ENCODE measurements around the gene LIN52.
A peak's percentile ranks its signal among the peaks of the same experiment; 100 is the strongest.

Gene LIN52

DNA sequence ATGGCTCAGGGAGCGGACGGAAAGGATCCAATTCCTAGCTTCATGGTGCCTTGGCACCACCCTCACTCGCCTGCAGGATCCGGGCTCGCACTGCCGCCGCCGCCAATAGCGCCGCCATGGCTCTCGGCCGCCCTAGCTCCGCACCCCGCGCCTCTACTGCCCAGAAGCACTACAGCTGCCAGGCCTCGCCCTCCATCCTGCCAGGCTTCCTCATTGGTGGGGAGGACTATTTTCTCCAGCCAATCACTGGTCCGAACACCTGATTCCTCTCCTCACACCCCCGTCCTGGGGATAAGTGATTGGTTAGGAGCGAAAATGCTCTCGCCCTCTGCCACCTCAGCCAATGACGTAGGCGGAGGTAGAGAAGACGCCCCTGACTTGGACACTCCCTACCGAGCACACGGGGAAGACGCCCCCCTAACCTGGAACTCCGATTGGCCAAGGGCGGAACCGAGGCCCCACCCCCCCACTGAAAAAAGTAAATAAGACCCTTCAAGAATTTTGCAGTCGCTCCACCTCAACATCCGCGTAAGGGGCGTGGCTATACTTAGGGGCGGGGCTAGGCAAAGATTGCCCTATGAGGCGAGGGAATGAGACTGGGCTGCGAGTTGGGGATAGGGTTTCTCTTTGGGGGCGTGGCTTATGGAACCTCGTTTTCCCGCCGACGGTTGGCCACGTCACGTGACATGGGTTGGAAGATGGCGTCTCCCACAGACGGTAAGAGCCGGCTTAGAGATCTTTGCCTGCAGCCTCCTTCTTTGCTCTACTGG, at the start of gene LIN52, which contains the start of gene ALDH6A1:
TSS of gene LIN52 (plus strand) at position 680 of the 770 bp plus-strand sequence. CDS start at position 699, 19 bp downstream.
TSS of gene ALDH6A1 (minus strand) at position 177 of the 770 bp plus-strand sequence. CDS start at position 118, 59 bp downstream.
- peak; percentile 95 to 100 (median 98) for DNase-seq
- intact Hi-C loops (cut with DNase I), result loop anchor here (2.0 to 10.0 kb wide), 2 partner anchors 66 to 410 kb away; partner anchors contain the start of genes BBOF1, ENTPD5, ISCA2 and NPC2

DNA sequence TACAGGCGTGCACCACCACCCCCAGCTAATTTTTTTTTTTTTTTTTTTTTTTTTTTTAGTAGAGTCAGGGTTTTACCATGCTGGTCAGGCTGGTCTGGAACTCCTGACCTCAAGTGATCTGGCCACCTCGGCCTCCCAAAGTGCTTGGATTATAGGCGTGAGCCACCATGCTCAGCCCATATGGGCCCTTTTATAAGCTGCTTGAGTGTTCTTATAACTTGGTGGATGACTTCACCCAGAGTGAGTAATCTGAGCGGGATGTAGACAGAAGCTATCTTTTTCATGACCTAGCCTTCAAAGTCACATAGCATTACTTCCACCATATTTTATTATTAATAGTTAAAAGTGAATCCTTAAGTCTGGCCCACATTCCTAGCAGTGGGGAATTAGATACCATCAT, 49.2 kb upstream of the LIN52 start:
- DNase-seq, result no peak
- intact Hi-C loops (cut with DNase I), result no loop called here

DNA sequence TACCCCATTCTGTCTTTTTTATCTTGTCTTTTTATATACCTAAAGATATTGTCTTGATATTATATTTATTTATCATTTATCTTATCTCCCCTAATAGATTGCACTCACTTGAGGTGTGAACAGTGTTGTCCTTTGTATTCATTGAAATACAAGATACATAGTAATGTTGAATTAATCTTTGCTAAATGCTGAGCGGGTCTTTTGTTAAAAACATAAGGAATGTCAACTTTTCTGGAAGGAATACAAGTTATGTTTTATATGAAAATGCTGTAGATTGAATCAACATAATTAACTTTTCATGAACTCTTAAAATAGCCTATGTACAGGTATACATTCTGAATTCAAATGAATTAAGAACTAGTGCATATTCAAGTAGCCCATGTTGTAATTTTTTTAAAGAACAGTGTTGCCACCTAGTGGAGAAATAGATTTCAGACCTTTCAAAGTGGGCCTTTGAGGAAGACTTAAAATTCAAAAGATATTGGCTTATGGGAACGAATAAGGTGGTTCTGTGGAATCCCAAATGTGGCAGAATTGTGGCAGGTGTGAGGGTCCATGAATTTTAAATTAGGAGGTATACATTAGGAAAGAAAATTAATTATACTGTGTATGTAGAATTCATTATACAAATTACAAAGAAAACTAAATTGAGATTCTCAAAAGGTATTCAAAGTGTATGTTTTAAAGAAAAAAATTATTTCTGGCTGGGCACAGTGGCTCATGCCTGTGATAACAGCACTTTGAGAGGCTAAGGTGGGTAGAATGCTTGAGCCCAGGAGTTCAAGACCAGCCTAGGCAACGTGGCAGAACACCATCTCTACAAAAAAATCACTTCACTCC, 46.5 kb upstream of the LIN52 start:
- intact Hi-C loops (cut with DNase I), result no loop called here

DNA sequence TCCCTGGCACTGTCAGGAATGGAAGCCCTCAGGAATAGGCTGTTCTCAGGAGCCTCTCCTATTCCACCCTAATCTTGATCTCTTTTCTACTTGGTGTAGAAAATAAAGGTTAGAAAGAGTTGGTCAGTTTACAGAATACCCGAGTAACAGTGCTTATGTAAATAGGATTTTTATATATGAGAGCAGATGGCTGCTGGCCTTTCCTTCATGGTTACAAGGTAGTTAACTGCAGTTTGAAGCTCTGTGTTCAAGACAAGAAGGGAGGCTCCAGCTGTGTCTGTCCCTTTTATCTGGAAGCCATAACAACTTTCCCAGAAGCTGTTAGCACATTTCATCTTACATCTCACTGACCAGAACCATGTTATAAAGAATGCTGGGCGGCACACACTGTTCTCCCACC, 42.5 kb upstream of the LIN52 start:
- DNase-seq, result no peak

More for the DNA sequence above, 46.5 kb upstream of the LIN52 start:
- DNase-seq, result no peak

DNA sequence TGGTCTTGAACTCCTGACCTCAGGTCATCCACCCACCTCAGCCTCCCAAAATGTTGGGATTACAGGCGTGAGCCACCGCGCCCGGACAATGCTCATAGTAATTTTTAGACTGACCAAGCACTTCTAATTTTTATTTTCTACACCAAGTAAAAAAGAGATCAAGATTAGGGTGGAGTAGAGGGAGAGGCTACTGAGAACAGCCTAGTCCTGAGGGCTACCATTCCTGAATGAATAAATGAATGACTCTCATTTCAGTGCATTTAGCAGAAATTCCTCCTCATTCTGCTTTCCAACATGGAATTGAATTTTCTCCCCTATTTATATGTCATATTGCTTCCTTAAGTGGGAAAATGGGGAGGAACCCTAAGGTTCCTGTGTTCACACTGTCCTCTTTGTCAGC, 39.2 kb upstream of the LIN52 start:
- intact Hi-C loops (cut with DNase I), result no loop called here
- DNase-seq, result no peak

More for the DNA sequence above, 42.5 kb upstream of the LIN52 start:
- intact Hi-C loops (cut with DNase I), result no loop called here

DNA sequence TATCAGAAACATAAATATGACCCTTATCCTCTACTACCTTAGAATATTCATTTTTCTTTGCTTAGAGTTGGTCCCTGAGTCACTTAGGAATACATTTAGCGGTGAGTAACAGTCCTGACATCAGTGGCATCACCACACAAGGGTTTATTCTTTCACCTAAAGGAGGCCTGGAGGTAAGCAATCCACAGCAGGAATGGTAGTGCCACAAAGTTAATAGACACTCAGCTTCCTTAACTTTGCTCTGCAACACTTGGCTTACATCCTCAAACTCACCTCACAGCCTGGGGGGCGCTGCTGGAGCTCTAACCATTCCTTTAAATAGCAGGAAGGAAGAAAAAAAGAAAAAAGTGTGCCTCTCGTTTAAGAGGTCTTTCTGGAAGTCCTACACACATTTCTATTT, 36.5 kb upstream of the LIN52 start:
- no peak for DNase-seq
- intact Hi-C loops (cut with DNase I), result no loop called here

GRCh38 chr14:74049876-74050495, 34.8 kb upstream of the LIN52 start:
- no peak for DNase-seq
- intact Hi-C loops (cut with DNase I), result no loop called here

- no peak for DNase-seq
- intact Hi-C loops (cut with DNase I), result no loop called here
These were observed 22.0 kb upstream of the LIN52 start for GRCh38 chr14:74062809-74063150.

- intact Hi-C loops (cut with DNase I), result no loop called here
- DNase-seq, result no peak
These were observed 20.3 kb upstream of the LIN52 start for GRCh38 chr14:74064426-74064825.

DNA sequence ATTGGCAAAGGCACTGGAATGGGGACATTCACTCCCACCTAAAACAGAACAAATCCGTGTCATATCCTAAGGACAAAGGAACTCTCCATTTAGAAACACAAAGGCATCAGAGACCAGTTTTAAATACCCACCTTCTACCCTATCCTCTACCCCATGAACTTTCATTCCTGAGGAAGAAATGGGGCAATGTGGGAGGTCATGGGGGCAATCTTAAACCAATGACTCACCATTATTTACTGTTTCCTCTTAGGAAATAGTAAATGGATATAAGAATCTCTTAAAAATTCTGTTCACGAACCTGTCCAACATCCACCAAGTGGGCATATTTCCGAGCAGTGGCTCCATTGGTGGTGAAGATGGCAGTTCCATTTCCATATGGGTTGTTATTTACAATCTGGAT, 19.9 kb upstream of the LIN52 start:
- DNase-seq, result no peak
- intact Hi-C loops (cut with DNase I), result no loop called here

GRCh38 chr14:74065746-74066575, 18.8 kb upstream of the LIN52 start:
- DNase-seq, result no peak
- intact Hi-C loops (cut with DNase I), result no loop called here

DNA sequence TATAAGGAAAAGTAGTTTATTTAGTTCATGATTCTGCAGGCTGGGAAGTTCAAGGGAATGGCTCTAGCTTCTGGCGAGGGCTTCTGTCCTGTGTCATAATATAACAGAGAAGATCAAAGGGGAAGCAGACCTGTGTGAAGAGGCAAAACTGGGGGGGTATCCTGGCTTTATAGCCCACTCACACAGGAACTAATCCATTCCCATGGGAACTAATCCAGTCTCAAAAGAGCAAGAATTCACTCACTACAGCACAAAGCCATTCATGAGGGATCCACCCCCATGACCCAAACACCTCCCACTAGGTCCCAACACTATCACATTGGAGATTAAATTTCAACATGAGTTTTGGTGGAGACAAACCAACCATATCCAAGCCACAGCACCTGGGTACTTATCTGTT, 7.4 kb upstream of the LIN52 start:
- DNase-seq, result no peak
- intact Hi-C loops (cut with DNase I), result no loop called here

DNA sequence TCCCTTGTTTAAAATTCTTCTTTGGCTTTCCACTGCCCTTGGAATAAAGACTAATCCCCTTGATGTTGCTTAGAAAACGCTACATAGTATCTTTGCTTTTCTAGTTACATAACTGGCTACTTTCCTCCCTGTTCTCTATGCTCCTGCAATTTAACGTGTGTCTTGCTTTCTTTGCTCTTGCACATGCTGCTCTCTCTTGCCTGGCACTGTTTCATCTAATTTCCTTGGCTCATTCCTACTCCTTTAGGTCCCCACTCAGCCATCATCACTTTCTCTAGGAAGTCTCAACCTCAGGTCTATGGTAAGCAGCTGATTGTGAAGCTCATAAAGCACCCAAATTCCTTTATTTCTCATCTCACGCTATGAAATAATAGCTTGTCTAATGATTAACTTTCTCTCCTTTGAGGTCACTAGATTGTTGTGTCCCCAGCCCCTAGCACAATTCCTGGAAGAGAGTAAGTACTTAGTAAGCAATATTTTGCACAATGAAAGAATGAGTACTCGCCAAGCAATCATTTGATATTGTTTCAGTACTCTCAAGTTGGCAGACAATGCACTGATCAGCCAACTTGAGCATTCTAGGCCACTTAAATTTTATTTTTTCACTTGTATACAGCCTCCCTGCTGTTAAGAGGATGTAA, 3.8 kb upstream of the LIN52 start:
- intact Hi-C loops (cut with DNase I), result loop anchor here (10.0 kb wide), 1 partner anchor 414 kb away; the partner anchor contains the start of genes ISCA2 and NPC2
- no peak for DNase-seq

- intact Hi-C loops (cut with DNase I), result loop anchor here (10.0 kb wide), 1 partner anchor 413 kb away; the partner anchor contains the start of genes ISCA2 and NPC2
- DNase-seq, result no peak
These were observed 3.3 kb upstream of the LIN52 start for GRCh38 chr14:74081491-74081890.

DNA sequence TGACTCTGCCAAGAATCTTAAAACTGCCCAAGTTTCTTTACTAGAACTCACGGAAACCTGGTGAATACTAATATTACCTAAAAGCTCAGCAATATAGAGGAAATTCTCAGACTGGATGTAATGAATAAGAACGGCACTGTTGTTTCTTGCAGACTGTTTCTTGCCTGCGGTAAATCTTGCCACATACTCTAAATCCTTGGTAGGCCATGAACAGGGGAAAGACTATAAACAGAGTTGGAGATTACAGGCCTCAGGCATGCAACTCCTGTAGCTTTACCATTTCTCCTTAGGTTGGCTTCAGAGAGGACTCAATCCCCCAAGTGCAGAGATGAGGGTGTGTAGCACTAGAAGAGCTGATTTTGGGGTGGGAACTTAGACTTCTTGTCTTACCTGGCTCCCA, 1.6 kb upstream of the LIN52 start:
- intact Hi-C loops (cut with DNase I), result loop anchor here (10.0 kb wide), 1 partner anchor 412 kb away; the partner anchor contains the start of genes ISCA2 and NPC2

GRCh38 chr14:74083784-74084276, 926 bp upstream of the LIN52 start:
- intact Hi-C loops (cut with DNase I), result loop anchor here (2.0 to 10.0 kb wide), 2 partner anchors 65 to 411 kb away; partner anchors contain the start of genes BBOF1, ENTPD5, ISCA2 and NPC2
- DNase-seq, result peak in 1 of 10 donors; percentile 7

More for the DNA sequence above, 1.6 kb upstream of the LIN52 start:
- no peak for DNase-seq

DNA sequence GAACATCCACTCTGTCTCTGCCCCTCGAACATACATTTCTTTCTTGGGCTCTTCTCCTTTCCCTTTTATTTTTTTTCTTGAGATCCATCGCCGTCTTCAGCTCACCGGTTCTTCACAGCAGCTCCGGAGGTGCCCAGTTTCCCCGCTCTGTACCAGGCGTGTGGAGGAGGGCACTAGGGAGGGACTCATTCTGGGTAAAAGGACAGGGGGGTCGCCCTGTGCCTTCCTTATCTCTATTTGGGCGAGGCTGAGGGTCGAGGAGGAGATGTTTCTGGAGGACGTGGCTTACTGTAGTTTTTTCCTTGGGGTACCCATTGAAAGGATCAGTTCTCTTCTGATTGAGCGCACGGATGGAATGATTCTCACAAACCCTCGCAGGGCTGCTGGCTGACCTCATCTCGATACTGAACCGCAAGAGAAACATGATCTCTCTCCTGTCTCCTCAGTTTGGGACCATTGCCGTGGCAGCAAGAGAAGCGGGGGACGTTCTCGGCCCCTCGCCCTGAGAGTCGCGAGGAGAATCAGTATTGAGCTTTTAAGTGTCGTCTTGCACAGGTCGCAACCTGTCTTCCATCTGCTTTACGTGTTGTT, 386 bp downstream of the LIN52 start:
- no peak for DNase-seq
- intact Hi-C loops (cut with DNase I), result loop anchor here (2.0 to 10.0 kb wide), 2 partner anchors 66 to 410 kb away; partner anchors contain the start of genes BBOF1, ENTPD5, ISCA2 and NPC2

DNA sequence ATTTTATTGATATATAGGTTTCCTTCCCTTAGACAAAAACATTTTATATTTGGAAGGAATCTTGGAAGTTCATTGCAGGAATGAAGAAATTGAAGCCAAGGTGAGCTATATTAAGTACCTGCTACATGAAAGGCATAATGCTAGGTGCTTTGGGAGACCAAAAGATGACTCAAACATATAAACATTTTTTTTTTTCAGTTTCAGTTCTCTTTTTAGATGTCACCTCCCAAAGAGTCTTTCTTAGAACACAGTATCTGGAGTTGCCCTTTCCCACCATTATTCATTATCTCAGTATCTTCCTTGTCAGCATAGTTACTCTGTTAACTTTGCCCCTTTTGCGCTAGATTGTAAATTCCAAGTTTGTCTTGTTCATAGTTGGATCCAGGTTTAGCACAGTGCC, 1.1 kb downstream of the LIN52 start:
- DNase-seq, result no peak
- intact Hi-C loops (cut with DNase I), result loop anchor here (2.0 to 10.0 kb wide), 2 partner anchors 67 to 409 kb away; partner anchors contain the start of genes BBOF1, ENTPD5, ISCA2 and NPC2

Data from posterior cingulate gyrus (tissue), 11 donors.